NCI-H128 (cell line): ENCODE results near the gene SAE1.
"Not testable (repeated sequence)": the region's sequence is repeated elsewhere in the genome, so short reads cannot be mapped to it uniquely, and the experiment has no call there.

Experiments
- DNase-seq: peaks from one replicate; lab custom pipeline; 2025; ENCODE audit not compliant: unreplicated experiment; lab: John Stamatoyannopoulos, UW

SAE1 gene

GRCh38 chr19:47130589-47131227 lies at the start of gene SAE1:
SAE1 (plus strand) TSS chr19:47130835; CDS start chr19:47130931, 96 bp downstream.
- peak; percentile 95 for DNase-seq

GRCh38 chr19:47081095-47081494 lies 49.5 kb upstream of the SAE1 start:
- DNase-seq = no peak

GRCh38 chr19:47082493-47082892 lies 48.1 kb upstream of the SAE1 start:
- no peak for DNase-seq

GRCh38 chr19:47084879-47085439 lies 45.7 kb upstream of the SAE1 start:
- no peak for DNase-seq

- no peak for DNase-seq
These were observed 44.4 kb upstream of the SAE1 start for GRCh38 chr19:47086280-47086679.

- no peak for DNase-seq
These were observed 40.8 kb upstream of the SAE1 start for GRCh38 chr19:47089767-47090350.

GRCh38 chr19:47093254-47093653 lies 37.4 kb upstream of the SAE1 start:
- DNase-seq = no peak

- DNase-seq = no peak
These were observed 36.8 kb upstream of the SAE1 start for GRCh38 chr19:47093841-47094240.

- DNase-seq = no peak
These were observed 35.8 kb upstream of the SAE1 start for GRCh38 chr19:47094557-47095475.

GRCh38 chr19:47095476-47096099 lies 35.0 kb upstream of the SAE1 start:
- no peak for DNase-seq

- DNase-seq = no peak
These were observed 34.4 kb upstream of the SAE1 start for GRCh38 chr19:47096100-47096704.

- DNase-seq = no peak
These were observed 33.9 kb upstream of the SAE1 start for GRCh38 chr19:47096721-47097120.

GRCh38 chr19:47097396-47098201 lies 33.0 kb upstream of the SAE1 start:
- no peak for DNase-seq

GRCh38 chr19:47098608-47099007 lies 32.0 kb upstream of the SAE1 start:
- DNase-seq = no peak

GRCh38 chr19:47099576-47100050 lies 31.0 kb upstream of the SAE1 start:
- DNase-seq = no peak

GRCh38 chr19:47100290-47100689 lies 30.3 kb upstream of the SAE1 start:
- no peak for DNase-seq

- DNase-seq = not testable (repeated sequence)
These were observed 29.5 kb upstream of the SAE1 start for GRCh38 chr19:47101116-47101515.

GRCh38 chr19:47102346-47103060 lies 28.1 kb upstream of the SAE1 start:
- DNase-seq = no peak

GRCh38 chr19:47104680-47105079 lies 26.0 kb upstream of the SAE1 start:
- no peak for DNase-seq
